Astrocyte (in vitro differentiated cells and primary cell): ENCODE data around the gene SCUBE3.

Experiments
- CTCF ChIP-seq: IDR thresholded peaks from 2 replicates; pipeline ENCODE4 v1.5.1; 2011; ENCODE audit warnings: low read depth, mild to moderate bottlenecking, inconsistent platforms, low read length, moderate library complexity; ENCODE audit not compliant: insufficient read depth
- EZH2 ChIP-seq: IDR thresholded peaks from 2 replicates; pipeline ENCODE4 v1.6.1; 2012; ENCODE audit warnings: mild to moderate bottlenecking, low read length, inconsistent platforms; ENCODE audit not compliant: insufficient read depth

GRCh38 chr6:35296931-35297600 is 83.3 kb downstream of the SCUBE3 start:
- TF ChIP-seq CTCF (no peak), EZH2 (no peak)
